Tibial nerve (tissue), 4 donors: ENCODE measurements around the gene LAMP1. TPM values are rescaled to one million over a fixed set of nuclear protein-coding genes. Genes with fewer than 3 reads are reported as not detected.

Experiments used
- DNase-seq, 2 donors: peaks; one replicate each; pipeline ENCODE4 v3.0.0-alpha.2; 2019; ENCODE audit warnings: low spot score in 2 of 2
- H3K27ac ChIP-seq, 4 donors: fragments of 200-600 bp; sonication (generic) in 3 of 4; one replicate each; pipeline ENCODE4 v1.5.1; 2017 to 2019; ENCODE audit warnings: mild to moderate bottlenecking in 1 of 4
- H3K27me3 ChIP-seq, 2 donors: fragments of 200-600 bp; sonication (generic) in 1 of 2; one replicate each; pipeline versions ENCODE4 v1.5.1 to v1.6.0; 2017 to 2019
- H3K36me3 ChIP-seq, 3 donors: fragments of 200-600 bp; sonication (generic); one replicate each; pipeline ENCODE4 v1.5.1; 2018 to 2019
- H3K4me1 ChIP-seq, 4 donors: fragments of 200-600 bp; sonication (generic) in 3 of 4; one replicate each; pipeline ENCODE4 v1.5.1; 2017 to 2019
- H3K4me3 ChIP-seq, 4 donors: fragments of 200-600 bp; sonication (generic) in 3 of 4; one replicate each; pipeline ENCODE4 v1.5.1; 2017 to 2019; ENCODE audit warnings: mild to moderate bottlenecking in 1 of 4, moderate library complexity in 1 of 4
- H3K9me3 ChIP-seq, 4 donors: fragments of 200-600 bp; sonication (generic) in 3 of 4; one replicate each; pipeline ENCODE4 v1.5.1; 2017 to 2019
- CTCF ChIP-seq, 5 experiments: fragments of 200-600 bp in 3 of 5; fragments of 450-650 bp in 2 of 5; sonication (generic) in 3 of 5; IDR thresholded peaks; one replicate each; pipeline ENCODE4 v1.5.1; 2016 to 2019; ENCODE audit warnings: antibody characterized with exemption in 5 of 5, mild to moderate bottlenecking in 3 of 5, moderate library complexity in 2 of 5
- EP300 ChIP-seq, 2 donors: sonication (generic); formaldehyde crosslinking; IDR thresholded peaks; one replicate each; pipeline ENCODE4 v1.6.1; 2017; ENCODE audit warnings: antibody characterized with exemption in 2 of 2, mild to moderate bottlenecking in 1 of 2
- POLR2A ChIP-seq, 2 donors: fragments of 450-650 bp; IDR thresholded peaks; one replicate each; pipeline ENCODE4 v1.6.1; 2017; ENCODE audit warnings: antibody characterized with exemption in 2 of 2, mild to moderate bottlenecking in 2 of 2, moderate library complexity in 2 of 2
- WGBS, 2 donors: methylation state at CpG; one replicate each; pipeline ENCODE4 v1.1.5; 2018; 5-methylcytosine and 5-hydroxymethylcytosine counted together
- total RNA-seq, 4 donors: library from RNA; depleted of rRNA; stranded (reverse); fragments of >200 nt; gene quantifications; one replicate each; pipeline ENCODE4 v1.1.0, GENCODE V29; 2016

Gene LAMP1
- total RNA-seq, 4 donors from 2014 or later, result 114 to 166 (median 130) TPM

GRCh38 chr13:113315992-113316391, 19.0 kb downstream of the LAMP1 start:
- no peak for TF ChIP-seq POLR2A (IDR thresholded peaks at IDR 0.05)
- TF ChIP-seq EP300 (IDR thresholded peaks at IDR 0.05), result no peak
- TF ChIP-seq CTCF (IDR thresholded peaks at IDR 0.05), result no peak
- no peak overlapping the region for H3K4me3 ChIP-seq
- H3K36me3 ChIP-seq, result peaks cover 0 to 79% (median 30%) of the 10 kb centered on the region in 3 donors
- H3K9me3 ChIP-seq, result no peaks in the 10 kb centered on the region
- no peaks in the 10 kb centered on the region for H3K27me3 ChIP-seq
- 90 to 95% methylated on average over 5 of the region's 5 CpGs for WGBS, 2 donors
- no peaks in the 10 kb centered on the region for H3K4me1 ChIP-seq
- DNase-seq, result no peak
- H3K27ac ChIP-seq, result no peak overlapping the region

GRCh38 chr13:113317031-113317430, 20.0 kb downstream of the LAMP1 start:
- no peak for TF ChIP-seq CTCF (IDR thresholded peaks at IDR 0.05)
- TF ChIP-seq EP300 (IDR thresholded peaks at IDR 0.05), result no peak
- DNase-seq, result no peak
- Histone ChIP-seq H3K27ac (no peak overlapping the region), H3K9me3 (no peaks in the 10 kb centered on the region), H3K4me3 (no peak overlapping the region), H3K4me1 (no peaks in the 10 kb centered on the region), H3K27me3 (no peaks in the 10 kb centered on the region), H3K36me3 (peaks cover 0 to 79% (median 25%) of the 10 kb centered on the region in 3 donors)
- WGBS, 2 donors, result 83 to 88% methylated on average over 12 of the region's 12 CpGs

GRCh38 chr13:113318956-113319355, 21.9 kb downstream of the LAMP1 start:
- no peak for DNase-seq
- H3K9me3 ChIP-seq, result no peaks in the 10 kb centered on the region
- peaks cover 0 to 89% (median 11%) of the 10 kb centered on the region in 3 donors for H3K36me3 ChIP-seq
- 90 to 92% methylated on average over 18 of the region's 18 CpGs for WGBS, 2 donors
- H3K27me3 ChIP-seq, result no peaks in the 10 kb centered on the region
- H3K4me3 ChIP-seq, result no peak overlapping the region
- no peak for TF ChIP-seq EP300 (IDR thresholded peaks at IDR 0.05)
- TF ChIP-seq POLR2A (IDR thresholded peaks at IDR 0.05), result no peak
- TF ChIP-seq CTCF (IDR thresholded peaks at IDR 0.05), result no peak
- H3K4me1 ChIP-seq, result no peaks in the 10 kb centered on the region
- no peak overlapping the region for H3K27ac ChIP-seq

- DNase-seq, result no peak
- Histone ChIP-seq H3K27me3 (no peaks in the 10 kb centered on the region), H3K9me3 (no peaks in the 10 kb centered on the region), H3K4me3 (no peak overlapping the region), H3K27ac (no peak overlapping the region), H3K4me1 (no peaks in the 10 kb centered on the region), H3K36me3 (peaks cover 0 to 93% (median 11%) of the 10 kb centered on the region in 3 donors)
- WGBS, 2 donors, result 90 to 92% methylated on average over 14 of the region's 14 CpGs
- TF ChIP-seq EP300 (IDR thresholded peaks at IDR 0.05) (no peak), POLR2A (IDR thresholded peaks at IDR 0.05) (no peak), CTCF (IDR thresholded peaks at IDR 0.05) (no peak)
Observed at GRCh38 chr13:113319371-113319770, 22.3 kb downstream of the LAMP1 start.

- Histone ChIP-seq H3K36me3 (peaks cover 0 to 100% (median 11%) of the 10 kb centered on the region in 3 donors), H3K27me3 (no peaks in the 10 kb centered on the region), H3K27ac (no peak overlapping the region), H3K4me1 (no peaks in the 10 kb centered on the region), H3K4me3 (no peak overlapping the region), H3K9me3 (no peaks in the 10 kb centered on the region)
- no peak for DNase-seq
- WGBS, 2 donors, result 87 to 88% methylated on average over 17 to 19 of the region's 19 CpGs
- TF ChIP-seq POLR2A (IDR thresholded peaks at IDR 0.05) (no peak), CTCF (IDR thresholded peaks at IDR 0.05) (no peak), EP300 (IDR thresholded peaks at IDR 0.05) (no peak)
Observed at GRCh38 chr13:113320226-113320875, 23.3 kb downstream of the LAMP1 start.
